ENCODE data around the gene TCF12.
"Not testable (repeated sequence)": the region's sequence is repeated elsewhere in the genome, so short reads cannot be mapped to it uniquely, and the experiment has no call there.

TCF12 gene

DNA sequence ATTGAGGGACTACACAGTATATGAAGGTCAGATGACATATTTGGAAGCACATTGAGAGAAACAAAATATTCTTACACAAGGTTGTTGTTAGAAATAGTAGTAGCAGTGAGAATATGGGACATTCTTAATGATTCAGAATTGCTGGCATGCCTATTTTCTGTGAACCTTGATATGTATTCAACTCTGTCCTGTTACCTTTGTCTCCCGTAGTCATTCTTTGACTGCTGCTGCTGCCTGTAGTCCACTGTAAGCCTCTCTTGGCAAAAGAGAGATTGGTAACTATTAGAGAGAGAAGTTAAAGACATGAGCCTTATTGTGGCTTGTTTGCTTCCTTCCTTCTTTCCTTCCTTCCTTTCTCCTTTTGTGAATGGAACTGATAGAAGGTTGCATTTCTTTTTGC lies 64.5 kb downstream of the TCF12 start:
- no peak for DNase-seq

DNA sequence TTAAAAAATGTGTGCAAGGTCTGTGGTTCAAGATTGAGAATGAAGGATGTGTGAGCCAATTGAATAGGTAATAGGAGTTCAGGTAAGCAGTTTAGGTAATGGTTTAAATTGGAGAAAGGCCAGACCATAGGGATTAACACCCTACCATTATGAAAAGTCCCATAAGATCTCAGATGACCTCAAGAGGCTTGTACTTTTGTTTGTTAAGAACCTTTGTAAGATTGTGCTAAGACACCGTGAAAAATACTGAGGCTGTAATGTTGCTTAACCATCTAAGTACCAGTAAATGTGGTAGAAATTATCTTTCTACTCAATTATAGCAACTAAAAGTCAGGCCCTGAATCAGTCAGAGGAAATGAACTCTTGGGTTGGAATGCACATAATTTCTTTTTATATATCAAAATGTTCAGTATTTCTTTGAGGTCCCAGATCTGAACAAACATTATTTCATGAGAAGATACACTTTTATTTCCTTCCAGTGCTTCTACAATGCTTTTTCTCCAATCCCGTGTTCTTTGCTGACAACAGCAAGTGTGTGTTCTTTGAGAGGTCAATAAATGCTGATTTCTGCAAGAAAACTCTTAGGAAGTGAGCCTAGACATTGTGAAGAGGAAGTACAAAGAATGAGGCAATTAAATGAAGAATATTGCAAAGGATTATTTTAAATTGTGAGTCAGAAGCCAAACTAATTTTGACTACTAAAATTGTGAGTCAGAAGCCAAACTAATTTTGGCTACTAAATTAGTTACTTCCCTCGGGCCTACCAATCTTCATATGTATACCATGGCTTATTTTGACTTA lies 66.4 kb downstream of the TCF12 start:
- peak; percentile 79 for DNase-seq

DNA sequence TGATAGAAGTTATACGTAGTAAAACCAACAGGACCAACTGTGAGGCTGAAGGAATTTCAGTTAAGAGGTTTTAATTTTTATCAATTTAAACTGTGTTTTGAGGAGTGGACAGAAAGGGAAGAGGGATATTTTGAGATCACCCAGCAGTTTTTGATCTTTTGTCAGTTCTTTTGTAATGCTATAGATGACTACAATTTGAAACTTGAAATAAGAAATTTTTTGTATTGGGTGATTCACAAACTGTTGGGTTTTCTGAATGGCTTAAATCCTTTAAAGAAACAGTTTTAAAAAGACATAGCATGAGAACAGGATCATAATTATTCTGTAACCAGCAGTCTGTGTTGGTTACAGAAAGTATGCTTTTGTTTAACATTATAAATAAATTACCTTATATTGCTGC lies 67.4 kb downstream of the TCF12 start:
- peak; percentile 62 for DNase-seq

DNA sequence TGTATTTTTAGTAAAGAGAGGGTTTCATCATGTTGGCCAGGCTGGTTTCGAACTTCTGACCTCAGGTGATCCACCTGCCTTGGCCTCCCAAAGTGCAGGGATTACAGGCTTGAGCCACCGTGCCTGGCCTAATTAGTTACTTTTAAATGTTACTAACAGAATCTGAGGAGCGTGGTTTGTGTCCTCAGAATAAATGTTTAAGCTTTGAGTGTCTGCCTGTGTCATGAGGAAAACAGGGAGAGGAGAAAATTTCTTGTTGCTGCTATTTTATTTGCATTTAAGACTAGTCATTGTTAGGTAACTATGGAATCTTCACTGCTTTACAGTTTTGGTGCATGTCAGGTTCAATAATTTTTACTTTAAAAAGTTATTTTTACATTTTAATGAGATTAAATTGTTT lies 68.8 kb downstream of the TCF12 start:
- no peak for DNase-seq

DNA sequence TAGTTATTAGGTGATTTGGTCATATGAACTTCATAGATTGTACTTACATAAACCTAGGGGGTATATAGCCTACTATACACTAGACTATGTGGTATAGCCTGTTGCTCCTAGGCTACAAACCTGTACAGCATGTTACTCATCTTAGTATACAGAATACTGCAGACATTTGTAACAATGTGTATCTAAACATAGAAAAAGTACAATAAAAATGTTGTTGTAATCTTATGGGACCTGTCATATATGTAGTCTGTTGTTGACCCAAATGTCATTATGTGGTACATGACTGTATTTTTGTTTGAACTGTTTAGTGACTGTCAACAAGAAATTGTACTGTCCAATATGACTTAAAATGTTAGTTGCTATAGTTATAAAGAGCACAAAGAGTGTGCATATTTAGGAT lies 69.8 kb downstream of the TCF12 start:
- no peak for DNase-seq

DNA sequence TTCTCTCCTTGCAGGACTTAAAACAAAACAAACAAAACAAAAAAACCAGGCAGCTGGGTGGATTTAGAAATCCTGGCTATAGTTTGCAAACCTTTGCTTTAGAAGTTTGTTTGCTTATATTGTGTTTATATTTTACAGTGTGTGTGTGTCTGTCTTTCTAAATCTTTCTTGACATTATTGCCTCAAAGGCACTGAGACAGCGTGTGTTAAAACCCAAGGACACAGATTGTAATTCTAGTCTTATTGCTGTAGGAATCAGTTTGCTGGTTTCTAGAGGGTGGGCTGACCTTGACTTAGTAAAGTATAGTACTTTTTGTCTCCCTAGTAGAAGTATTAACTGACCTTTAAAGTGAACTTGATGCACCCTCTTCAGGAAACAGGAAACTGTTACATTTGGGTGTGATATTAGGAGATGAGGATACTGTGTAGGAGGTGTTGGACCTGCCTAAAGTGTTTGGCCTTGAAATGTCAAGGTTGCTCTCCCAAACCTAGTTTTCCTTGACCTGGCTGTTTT lies 71.0 kb downstream of the TCF12 start:
- DNase-seq, result no peak

DNA sequence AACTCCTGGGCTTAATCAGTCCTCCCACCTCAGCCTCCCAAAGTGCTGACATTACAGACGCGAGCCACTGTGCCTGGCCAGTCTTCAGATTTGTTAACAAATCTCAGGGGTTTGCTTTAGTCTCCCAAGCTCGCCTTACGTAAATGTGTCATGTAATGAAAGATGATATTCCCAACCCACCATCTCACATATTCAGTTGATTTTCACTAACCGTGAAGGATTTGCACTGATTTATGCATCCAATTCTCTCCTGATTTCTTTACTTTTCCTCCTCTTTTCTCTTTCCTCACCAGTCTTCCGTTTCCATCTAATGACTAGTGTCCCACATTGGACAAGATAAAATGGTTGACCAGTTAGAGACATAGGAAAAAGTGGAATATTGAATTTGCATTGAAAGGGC lies 72.6 kb downstream of the TCF12 start:
- no peak for DNase-seq

DNA sequence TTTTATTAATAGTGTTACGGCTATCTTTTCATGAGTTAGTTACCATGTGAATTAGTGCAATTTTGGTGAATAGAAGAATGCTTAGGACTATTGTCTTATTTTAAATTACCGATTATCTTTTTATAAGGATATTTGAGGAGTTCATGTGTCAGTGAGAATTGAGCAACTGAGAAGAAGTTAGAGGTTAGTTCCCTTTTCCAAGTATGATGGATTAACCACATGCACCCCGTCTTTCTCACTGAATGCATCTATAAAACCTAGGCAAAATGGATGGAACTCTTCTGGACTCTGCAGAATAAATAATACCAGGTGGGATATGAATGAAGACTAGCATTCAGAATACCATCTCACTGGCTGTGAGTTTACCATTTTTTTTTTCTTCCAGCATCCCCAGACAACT lies 74.3 kb downstream of the TCF12 start:
- peak; percentile 48 for DNase-seq

DNA sequence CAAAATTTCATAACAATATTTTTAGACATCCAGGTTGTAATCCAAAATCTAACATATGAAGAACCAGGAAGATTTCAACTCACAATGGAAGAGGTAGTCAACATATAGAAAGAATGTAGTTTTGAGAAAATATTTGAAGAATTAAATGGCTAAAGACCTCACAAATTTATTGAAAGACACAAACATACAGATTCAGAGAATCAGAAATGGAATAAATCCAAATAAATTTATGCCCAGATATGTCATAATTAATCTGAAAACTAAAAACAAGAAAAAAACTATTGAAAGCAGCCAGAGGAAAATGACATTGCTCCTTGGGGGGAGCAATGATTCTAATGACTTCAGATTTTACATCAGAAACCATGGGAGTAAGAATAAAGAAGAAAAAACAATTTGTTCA lies 75.8 kb downstream of the TCF12 start:
- DNase-seq, result no peak

DNA sequence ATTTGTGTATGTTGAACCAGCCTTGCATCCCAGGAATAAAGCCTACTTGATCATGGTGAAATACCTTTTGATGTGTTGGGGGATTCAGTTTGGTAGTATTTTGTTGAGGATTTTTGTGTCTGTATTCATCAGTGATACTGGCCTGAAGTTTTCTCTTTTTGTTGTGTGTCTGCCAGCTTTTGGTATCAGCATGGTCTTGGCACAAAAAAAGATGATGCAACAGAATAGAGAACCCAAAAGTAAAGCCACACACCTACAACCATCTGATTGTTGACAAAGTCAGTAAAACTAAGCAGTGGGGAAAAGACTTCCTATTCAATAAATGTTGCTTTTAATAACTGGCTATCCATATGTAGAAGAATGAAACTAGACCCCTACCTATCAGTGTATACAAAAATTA lies 77.6 kb downstream of the TCF12 start:
- DNase-seq, result no peak

DNA sequence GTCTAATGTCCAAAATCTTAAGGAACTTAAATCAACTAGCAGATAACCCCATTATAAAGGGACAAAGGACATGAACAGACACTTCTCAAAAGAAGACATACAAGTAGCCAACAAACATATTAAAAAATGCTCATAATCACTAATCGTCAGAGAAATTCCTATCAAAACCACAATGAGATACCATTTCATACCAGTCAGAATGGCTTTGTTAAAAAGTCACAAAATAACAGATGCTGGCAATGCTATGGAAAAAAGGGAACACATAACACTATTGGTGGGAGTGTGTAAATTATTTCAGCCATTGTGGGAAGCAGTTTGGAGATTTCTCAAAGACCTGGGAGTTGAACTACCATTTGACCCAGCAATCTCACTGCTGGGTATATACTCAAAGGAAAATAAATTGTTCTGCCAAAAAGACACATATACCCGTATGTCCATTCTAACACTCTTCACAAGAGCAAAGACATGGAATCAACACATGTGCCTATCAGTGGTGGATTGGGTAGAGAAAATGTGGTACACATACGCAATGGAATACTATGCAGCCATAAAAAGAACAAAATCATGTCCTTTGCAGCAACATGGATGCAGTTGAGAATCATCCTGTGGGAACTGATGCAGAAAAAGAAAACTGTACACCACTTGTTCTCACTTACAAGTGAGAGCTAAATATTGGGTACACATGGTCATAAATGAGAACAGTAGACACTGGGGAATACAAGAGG lies 78.5 kb downstream of the TCF12 start:
- no peak for DNase-seq

DNA sequence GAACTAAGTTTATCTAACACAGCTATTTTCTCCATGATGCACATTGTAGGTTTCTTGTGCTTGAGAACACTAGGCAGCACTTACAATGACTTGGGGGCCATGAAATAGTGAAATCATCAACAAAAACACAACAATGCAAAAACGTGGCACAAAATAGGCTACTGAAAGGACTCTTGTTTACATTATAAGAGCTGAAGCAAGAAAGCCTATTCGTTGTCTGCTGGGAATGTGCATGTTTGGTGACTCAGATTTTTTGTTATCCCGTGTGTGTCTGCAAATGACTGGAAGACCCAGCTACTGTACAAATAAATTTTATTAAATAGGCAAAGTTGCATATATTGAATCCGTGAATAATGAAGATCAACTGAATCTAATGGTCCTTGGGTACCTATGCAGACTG lies 85.0 kb downstream of the TCF12 start:
- no peak for DNase-seq

DNA sequence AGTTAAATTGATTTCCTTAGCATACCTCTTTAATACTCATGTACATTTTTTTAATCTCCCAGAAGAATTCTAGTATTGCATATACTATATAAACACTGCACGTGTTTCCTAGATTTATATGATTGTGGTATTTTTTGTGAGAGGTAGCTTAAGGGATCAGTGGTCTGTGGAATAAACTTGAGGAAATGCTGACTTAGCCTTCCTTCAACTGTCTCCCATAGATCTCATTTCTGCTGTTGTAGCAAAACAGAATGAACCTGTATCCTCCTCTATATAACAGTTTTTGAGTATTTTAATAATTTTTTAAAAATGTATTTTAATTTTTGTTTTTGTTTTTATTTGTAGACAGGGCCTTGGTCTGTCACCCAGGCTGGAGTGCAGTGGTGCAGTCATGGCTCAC lies 86.8 kb downstream of the TCF12 start:
- DNase-seq, result no peak

DNA sequence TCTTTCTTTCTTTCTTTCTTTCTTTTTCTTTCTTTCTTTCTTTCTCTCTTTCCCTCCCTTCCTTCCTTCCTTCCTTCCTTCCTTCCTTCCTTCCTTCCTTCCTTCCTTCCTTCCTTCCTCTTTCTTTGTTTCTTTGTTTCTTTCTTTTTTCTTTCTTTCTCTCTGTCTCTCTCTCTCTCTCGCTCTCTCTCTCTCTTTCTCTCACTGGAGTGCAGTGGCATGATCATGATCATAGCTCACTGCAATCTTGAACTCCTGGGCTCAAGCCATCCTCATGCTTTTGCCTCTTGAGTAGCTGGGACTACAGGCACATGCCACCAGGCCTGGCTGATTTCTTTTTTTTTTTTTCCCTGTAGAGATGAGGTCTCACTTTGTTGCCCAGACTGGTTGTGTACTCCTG lies 89.4 kb downstream of the TCF12 start:
- not testable (repeated sequence) for DNase-seq

DNA sequence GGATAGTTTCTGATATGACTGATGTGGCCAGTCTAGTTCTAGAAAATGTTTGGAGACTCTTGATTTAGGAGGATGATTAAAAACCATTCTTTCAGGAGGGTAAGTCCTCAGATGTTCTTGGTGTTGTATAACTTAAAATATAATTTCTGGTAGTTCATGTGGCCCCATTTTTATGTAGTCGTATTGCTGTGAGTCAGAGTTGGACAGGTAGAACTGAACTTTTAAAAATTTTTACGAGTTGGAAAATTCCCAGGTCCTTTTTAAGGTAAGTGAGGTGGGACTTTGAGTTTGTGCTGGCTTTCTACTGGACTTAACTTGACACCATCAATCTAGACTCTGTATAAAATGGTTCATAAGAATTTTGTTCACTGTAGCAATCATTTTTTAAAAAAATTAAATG lies 92.3 kb downstream of the TCF12 start:
- DNase-seq, result no peak

DNA sequence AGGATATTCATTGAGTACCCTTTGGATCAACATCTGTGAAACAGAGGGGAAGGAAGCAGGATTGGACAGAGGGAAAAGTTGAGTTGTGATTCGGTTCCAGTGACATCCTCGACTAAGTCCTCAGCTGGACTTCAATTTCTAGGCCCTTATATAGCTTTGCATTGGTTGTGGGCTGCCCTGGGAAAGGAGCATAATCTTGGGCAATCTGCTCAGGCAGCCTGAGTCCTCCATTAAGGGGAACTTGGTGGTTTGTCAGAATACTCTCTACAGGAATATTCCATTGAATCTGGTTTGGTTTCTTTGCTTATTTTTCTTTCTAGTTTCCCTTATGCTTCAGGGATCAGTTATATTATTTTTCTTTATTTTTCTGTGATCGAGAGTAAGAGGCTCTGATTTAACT lies 94.1 kb downstream of the TCF12 start:
- DNase-seq, result peak; percentile 46

DNA sequence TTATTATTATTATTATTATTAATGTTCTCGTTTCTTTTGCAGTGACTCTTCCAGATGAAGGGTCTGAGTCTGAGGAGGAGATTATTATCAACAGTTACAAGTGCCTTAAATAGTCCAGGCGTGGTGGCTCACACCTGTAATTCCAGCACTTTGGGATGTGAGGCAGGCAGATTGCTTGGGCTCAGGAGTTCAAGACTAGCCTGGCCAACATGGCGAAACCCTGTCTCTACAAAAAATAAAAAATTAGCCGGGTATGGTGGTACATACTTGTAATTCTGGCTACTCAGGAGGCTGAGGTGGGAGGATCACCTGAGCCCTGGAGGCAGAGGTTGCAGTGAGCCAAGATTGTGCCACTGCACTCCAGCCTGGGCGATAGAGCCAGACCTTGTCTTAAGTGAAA lies 96.5 kb downstream of the TCF12 start:
- DNase-seq, result not testable (repeated sequence)

DNA sequence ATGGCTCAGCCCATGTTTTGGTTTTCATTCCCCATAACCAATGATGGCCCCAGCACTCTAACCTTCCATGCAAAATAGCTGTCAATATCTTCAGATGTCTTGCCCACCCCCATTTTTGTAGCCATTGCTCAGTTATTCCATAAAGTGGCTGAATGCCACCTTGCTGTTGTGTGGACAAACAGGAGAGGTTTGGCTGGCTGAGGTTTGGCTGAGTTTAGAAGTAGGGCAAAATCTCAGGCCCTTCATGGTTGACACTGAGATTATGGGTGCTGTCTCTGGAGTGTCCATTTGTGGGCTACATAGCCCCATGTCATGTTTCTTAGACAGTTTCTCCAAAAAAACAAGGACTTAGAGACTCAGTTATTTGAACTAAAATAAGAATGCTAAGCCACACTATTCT lies 96.9 kb downstream of the TCF12 start:
- DNase-seq, result no peak

DNA sequence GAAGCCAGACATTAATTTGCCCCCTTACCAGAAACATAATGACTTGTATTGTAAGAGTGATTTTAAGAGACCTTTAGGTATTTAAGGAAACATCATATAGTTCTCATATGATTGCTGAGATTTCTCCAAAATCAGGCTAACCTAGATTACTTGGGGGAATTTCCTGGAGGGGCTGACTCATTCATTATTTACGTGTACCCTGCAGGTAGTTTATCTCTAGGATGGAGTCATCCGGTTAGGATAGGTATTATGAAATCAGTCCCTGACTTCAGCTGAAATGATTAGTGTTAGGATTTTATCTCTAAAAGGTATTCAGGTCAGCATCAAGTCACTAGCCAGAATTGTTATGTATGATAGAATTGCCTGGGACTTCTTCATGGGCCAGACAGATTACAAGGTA lies 97.5 kb downstream of the TCF12 start:
- no peak for DNase-seq

DNA sequence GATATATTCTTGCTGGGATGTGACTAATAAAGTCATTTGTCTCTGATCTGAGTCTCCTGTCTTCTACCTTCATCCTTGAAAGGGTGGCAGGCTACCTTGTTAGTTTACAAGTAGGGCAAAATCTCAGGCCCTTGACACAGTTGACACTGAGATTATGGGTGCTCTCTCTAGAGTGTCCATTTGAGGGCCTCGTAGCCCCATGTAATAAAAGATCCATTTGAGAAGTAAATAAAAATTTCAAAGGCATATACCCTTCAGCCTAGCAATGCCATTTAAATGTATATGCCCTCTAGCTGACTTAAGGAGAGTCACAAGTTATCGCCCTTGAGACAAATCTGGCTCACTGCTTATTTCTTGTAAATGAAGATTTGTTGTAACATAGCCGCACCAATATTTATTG lies 98.6 kb downstream of the TCF12 start:
- DNase-seq, result peak; percentile 33

DNA sequence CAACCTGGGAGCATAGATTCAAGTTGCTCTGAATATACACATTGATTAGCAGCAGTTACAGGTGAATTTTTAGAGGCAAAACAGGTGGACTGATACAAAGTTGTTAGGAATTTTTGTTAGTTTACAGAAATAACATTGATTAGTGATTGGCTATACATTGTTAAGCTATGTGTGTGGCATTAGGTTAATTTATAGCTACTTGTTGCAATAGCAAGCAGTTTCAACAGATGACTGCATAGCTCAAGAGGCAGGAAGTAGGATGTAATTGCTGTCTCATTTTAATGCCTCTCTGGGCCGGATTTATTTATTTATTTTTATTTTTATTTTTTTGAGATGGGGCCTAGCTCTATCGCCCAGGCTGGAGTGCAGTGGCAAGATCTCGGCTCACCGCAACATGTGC lies 99.7 kb downstream of the TCF12 start:
- DNase-seq, result no peak

DNA sequence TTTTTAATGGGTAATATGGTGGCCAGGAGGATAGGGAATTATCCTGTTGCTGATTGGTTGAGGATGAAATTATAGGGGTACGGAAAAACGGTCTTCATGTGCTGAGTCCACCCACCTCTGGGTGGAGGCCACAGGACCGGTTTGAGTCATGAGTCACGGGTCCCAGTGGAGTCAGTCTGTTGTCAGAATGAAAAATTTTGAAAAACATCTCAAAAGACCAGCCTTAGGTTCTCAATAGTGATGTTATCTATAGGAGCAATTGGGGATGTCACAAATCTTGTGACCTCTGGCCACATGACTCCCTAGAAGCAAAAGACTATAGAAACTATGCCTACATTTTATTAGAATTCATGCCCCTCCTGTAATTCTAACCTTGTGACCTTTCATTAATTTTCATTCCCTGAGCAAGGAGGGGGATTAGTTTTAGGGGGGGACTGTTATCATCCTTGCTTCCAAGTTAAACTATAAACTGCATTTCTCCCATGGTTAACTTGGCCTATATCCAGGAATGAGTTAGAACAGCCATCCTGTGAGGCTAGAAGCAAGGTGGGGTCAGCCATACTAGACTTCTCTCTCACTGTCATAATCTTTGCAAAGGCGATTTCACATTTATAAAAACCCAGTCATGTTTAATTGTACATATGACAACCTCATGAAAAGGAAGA lies 101.2 kb downstream of the TCF12 start:
- DNase-seq, result no peak

DNA sequence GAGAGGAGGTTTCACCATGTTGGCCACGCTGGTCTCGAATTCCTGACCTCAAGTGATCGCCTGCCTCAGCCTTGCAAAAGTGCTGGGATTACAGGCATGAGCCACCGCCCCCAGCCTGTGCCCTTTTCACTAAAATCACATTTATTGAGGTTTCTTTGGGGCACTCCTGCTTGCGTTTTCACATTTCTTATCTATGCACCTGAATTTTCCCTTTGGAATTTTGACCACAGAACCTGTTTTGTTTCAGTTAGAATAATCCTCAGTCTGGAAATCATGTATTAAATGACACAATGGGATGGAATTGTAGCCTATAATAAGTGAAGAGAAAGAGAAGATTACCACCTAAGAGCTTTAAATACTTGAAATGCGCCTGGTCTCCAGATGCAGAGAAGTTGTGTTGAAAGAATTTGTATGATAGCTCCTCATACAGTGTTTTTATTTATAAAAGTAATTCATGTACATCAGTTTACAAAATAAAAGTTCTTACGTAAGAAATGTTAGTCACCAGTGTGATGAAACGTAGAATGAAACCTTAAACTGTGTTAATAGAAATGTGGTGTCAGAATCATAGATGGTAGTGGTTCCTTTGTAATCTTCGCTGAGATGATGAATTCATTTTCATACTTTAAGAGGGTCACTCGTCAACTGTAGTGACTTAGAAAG lies 107.0 kb downstream of the TCF12 start:
- peak; percentile 77 for DNase-seq
